H7 (cell line): ENCODE measurements around the gene TPGS2. TPM values are rescaled to one million over a fixed set of nuclear protein-coding genes. Genes with fewer than 3 reads are reported as not detected.
"Not testable (repeated sequence)": the region's sequence is repeated elsewhere in the genome, so short reads cannot be mapped to it uniquely, and the experiment has no call there.

Source experiments
- DNase-seq: peaks from one replicate; pipeline ENCODE4 v3.0.0; 2012
- H3K27me3 ChIP-seq: 2 replicates; pipeline ENCODE4 v1.6.0; 2011; ENCODE audit warnings: mild to moderate bottlenecking, low read length; ENCODE audit not compliant: control insufficient read depth, insufficient read depth
- H3K36me3 ChIP-seq: replicated peaks from 2 replicates; pipeline ENCODE4 v1.5.1; 2011; ENCODE audit warnings: low read length; ENCODE audit not compliant: control insufficient read depth, insufficient read depth
- H3K4me3 ChIP-seq: 2 replicates; pipeline ENCODE4 v1.5.1; 2011; ENCODE audit warnings: low read depth, mild to moderate bottlenecking, control low read depth, low read length, moderate library complexity; ENCODE audit not compliant: insufficient read depth
- total RNA-seq: library from RNA; depleted of rRNA; stranded (reverse); fragments of >200 nt; shearing (Covaris generic); gene quantifications from 2 replicates; pipeline ENCODE4 v1.2.3, GENCODE V29; 2014

TPGS2 gene
- total RNA-seq, 1 experiment from 2014 or later = 146 TPM

DNA sequence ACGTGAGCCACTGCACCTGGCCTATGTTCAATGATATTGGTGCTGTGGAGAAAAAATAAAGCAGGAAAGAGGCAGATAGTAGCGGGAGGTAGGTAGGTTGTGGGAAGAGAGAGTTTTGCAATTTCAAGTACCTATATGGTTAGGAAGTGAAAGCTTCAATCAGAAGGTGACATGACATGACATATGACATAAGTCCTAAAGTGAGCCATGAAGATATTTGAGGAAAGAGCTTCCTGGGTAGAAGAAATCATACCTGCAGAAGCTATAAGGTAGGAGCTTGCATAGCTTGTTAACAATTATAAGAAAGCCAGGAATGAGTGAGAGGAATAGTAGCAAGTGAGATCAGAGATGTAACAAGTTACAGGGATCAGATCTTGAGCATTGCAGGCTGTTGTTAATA, 4.3 kb upstream of the TPGS2 start:
- Histone ChIP-seq H3K36me3 (no peaks in the 10 kb centered on the region), H3K27me3 (no peaks in the 10 kb centered on the region; the same call in 1 of the 2 replicates), H3K4me3 (no peak overlapping the region)
- no peak for DNase-seq

DNA sequence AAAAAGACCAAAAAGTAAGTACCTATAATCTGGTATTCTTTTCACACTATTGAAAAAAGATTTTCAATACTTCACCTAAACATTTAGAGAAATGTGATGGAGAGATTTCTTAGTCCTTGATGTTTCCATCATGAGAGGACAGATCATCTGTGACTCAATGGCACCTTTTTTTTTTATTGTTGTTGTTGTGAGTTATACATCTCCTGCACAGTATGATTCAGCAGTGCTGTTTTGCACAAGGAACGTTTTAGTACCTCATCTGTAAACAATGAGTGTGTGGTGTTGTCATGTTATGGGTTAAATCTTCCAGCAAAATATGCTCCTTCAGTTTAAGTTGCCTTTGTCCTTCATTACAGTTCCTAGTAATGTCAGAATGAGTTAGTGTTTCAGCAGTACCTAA, 2.3 kb upstream of the TPGS2 start:
- H3K4me3 ChIP-seq = no peak overlapping the region
- no peaks in the 10 kb centered on the region; the same call in 1 of the 2 replicates for H3K27me3 ChIP-seq
- DNase-seq = no peak
- no peaks in the 10 kb centered on the region for H3K36me3 ChIP-seq

DNA sequence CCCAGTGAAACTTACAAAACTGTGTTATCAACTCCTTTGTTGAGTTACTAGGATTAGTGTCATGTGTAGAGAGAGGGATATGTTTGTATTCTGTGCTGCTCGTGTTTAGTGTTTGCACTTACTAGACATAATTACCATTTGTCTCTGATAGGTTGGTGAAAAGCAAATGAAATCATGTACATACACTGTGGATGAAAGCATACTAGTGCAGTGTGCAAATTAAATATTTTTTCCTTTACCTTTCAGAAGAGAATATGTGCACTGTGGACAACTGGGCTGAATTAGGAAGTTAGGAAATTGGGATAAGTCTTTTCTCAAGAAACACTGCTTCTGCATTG, 1.3 kb upstream of the TPGS2 start:
- H3K36me3 ChIP-seq = no peaks in the 10 kb centered on the region
- no peak for DNase-seq

DNA sequence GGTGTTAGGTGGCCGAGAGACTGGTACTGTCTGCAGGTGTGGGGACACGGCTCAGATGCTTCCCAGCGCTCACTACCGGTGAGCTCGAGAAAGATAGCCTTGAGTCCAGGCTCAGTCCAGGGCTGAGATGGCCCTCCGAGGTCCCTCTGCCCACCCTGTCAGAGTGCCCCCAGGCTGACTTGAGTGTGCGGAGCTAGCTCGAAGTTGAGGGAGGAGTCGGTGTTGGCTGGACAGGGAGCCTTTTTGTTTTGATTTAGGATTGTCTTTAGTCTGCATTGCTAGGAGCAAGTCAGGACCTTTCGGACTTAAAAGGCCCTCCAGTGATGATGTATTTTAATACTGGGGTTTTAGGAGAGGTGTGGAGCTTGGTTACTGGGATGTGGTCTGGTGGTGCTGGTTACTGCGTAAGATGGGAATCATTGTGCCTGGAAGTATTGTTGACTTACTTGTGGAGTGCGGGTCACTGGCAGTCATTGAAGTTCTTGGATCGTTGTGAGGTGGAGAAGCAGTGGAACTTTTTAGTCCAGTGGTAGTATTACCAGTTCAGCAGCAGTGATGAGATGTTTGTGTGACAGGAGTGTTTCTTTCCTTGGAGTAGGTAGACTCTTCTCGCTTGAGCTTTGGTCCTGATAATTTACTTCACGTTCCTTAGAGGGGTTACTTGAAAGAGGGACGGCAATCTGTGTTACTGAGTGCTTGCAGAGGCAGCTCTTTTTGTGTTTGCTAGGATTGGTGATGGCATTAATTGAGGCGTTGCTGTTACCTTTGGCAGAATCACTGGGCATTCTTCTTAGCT, 758 bp upstream of the TPGS2 start:
- H3K27me3 ChIP-seq = no peaks in the 10 kb centered on the region; the same call in 1 of the 2 replicates
- no peak for DNase-seq
- H3K36me3 ChIP-seq = no peaks in the 10 kb centered on the region
- H3K4me3 ChIP-seq = peak overlapping the region; percentile 91

More for the DNA sequence above, 1.3 kb upstream of the TPGS2 start:
- no peak overlapping the region for H3K4me3 ChIP-seq
- no peaks in the 10 kb centered on the region; the same call in 1 of the 2 replicates for H3K27me3 ChIP-seq

DNA sequence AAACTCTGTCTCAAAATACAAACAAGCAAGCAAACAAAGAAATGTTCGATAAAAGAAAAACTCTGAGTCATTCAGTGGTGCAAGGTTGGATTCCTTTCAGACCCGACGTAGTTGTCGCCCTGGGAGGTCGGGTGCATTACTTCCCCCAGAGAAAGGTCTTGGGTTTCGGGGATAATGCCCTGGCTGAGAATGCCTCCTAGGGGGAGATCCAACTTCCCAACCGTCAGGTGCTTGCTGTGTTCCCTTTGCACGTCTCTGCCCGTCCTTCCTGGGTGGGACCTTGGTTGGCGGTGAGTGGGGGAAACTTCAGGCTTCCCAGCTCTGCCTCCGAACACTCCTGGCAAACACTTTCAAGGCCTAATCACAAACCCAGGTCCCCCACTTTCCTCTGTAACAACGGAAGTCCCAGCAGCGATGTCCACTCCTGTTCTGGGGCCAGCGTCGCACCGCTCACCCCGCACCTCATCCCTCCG, 609 bp downstream of the TPGS2 start:
- peak overlapping the region; percentile 91 for H3K4me3 ChIP-seq
- no peaks in the 10 kb centered on the region; the same call in 1 of the 2 replicates for H3K27me3 ChIP-seq
- H3K36me3 ChIP-seq = no peaks in the 10 kb centered on the region
- DNase-seq = peak; percentile 61

DNA sequence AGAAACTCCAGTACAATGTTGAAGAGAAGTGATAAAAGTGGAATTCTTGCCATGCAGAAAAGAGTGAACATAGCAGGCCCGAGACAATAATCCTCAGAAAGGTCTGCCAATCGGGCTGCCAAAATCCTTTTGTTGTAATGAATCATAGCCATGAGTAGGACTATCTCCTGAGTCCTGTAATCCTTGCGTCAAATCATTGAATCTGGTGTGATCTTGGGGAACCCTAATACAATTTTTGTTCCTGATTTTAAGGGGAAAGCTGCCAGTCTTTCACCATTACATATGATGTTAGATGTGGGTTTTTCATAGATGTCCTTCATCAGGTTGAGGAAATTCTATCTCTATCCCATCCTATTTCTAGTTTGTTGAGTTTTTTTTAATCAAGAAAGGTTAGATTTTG, 2.2 kb downstream of the TPGS2 start:
- Histone ChIP-seq H3K4me3 (no peak overlapping the region), H3K27me3 (no peaks in the 10 kb centered on the region; the same call in 1 of the 2 replicates), H3K36me3 (no peaks in the 10 kb centered on the region)
- DNase-seq = no peak

DNA sequence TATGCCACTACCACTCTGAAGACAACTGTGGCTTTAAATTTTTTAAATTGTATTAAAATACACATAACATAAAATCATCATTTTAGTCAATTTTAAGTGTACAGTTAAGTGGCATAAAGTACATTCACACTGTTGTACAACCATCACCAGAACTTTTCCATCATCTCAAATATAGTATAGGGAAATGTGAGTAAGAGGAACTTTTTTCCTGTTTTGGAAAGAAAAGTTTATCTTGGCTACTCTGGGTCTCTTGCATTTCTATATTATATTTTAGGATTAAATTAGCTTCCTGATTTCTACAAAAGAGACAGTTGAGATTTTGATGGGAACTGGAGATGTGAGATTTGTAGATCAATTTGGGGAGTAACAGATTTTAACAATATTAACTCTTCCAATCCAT, 3.3 kb downstream of the TPGS2 start:
- Histone ChIP-seq H3K4me3 (no peak overlapping the region), H3K27me3 (no peaks in the 10 kb centered on the region; the same call in 1 of the 2 replicates), H3K36me3 (no peaks in the 10 kb centered on the region)
- no peak for DNase-seq

DNA sequence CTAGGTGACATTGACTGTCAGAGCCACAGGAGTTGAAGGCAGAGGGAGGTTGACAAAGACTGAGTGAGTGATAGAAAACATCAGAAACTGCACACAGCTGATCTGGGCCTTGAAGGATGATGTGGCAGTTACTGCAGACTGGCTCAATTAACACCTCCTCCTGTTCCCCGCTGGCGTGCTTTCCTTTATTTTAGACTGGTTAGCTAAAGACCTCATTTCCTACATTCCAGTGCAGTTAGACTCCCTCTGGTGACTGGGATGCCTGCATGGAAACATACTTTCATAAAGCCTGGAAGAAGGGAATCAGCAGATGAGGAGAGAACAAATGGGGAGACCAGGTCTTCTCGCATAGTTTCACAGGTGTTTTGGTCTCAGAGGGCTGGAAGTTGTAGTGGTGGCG, 7.1 kb downstream of the TPGS2 start:
- H3K4me3 ChIP-seq = no peak overlapping the region
- peaks cover 11% of the 10 kb centered on the region for H3K36me3 ChIP-seq
- no peak for DNase-seq
- H3K27me3 ChIP-seq = no peaks in the 10 kb centered on the region

DNA sequence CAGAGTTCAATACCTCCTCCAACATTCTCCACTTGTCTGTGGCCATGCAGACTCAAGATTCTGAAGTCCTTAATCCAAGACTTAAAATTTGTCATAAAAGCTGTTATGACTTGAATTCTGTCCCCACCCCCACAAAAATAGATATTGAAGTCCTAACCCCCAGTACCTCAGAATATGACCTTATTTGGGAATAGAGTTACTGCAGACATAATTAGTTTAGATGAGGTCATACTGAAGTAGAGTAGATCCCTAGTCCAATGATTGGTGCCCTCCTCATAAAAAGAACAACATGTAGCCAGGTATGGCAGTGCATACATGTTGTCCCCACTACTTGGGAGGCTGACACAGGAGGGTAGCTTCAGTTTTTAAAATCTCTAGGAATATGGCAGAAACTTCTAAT, 9.2 kb downstream of the TPGS2 start:
- Histone ChIP-seq H3K27me3 (no peaks in the 10 kb centered on the region), H3K36me3 (peaks cover 11% of the 10 kb centered on the region), H3K4me3 (no peak overlapping the region)
- DNase-seq = no peak

DNA sequence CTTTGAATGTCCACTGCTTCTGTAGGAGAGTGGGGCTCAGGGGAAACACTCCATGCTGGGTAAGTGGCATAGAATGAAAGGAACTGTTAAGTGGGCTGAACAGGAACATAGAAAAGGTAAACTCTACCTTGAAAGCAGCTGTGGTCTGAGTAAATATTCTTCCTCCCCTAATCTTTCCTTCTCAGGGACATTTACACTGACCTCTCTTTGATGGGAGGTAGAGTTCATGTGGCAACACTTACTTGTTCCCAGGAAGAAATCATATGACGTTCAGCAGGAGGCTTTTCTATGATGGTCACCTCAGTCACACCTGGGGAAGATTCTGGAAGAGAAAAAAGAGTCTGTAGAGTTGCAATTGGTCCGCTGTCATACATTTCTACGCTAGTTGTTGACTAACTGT, 10.2 kb downstream of the TPGS2 start:
- Histone ChIP-seq H3K27me3 (no peaks in the 10 kb centered on the region), H3K4me3 (no peak overlapping the region), H3K36me3 (peaks cover 11% of the 10 kb centered on the region)
- DNase-seq = no peak

DNA sequence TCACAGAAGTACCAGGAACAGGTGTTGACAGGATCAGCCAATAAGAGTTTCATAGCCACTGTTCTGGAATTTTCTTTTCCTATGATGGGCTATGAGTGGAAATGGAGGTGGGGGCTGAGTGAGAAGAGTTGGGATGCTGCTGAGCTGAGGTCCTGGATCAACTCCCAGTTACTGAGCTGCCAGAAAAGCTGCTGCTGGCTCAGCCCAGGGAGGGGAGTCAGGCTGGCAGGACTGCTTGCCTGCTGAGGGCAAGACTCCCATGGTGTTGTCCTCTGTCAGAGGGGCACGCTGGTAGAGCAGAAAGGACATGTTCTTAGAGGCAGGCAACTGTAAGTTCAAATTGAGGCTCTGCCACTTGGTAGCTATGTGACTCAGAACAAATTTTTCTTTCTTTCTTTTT, 11.8 kb downstream of the TPGS2 start:
- no peak for DNase-seq
- H3K4me3 ChIP-seq = no peak overlapping the region
- no peaks in the 10 kb centered on the region for H3K27me3 ChIP-seq
- peaks cover 12% of the 10 kb centered on the region for H3K36me3 ChIP-seq

DNA sequence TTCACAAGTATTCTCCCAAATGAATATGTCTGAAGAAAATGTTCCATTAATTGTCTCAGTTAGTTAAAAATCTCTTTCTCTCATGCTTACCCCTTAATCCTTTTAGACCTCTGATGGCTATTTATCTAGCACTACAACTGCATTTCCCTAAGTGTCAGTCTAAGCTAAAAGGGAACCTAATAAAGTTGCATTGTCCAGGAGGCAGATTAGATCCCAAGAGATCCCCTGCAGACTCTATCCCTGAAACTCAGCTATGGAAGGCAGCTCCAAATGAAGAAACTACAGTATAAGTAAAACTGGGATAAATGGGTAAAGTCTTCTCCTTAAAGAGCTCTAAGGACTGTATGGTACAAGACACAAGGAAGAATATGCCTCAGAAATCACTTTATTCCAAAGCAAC, 12.7 kb downstream of the TPGS2 start:
- not testable (repeated sequence) for DNase-seq, H3K27me3 ChIP-seq, H3K4me3 ChIP-seq
- peaks cover 12% of the 10 kb centered on the region for H3K36me3 ChIP-seq

DNA sequence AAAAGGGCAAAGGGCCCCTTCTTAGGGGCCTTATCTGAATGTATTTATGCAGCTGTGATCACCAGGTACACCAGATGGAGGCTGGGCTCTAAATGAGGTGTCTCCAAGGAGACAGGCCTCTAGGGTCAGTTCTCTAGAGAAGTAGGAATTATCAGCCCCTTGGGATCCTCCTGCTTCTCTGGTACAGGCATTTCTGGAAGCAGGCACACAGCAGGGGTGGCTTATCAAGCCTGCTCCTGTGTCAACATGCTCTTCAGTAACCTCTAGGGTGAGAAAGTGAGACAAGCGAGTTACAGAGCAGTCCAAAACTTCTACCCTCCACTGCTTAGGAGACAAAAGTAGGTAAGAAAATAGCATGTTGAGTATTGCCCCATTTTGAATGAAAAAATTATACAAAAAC, 13.8 kb downstream of the TPGS2 start:
- DNase-seq = no peak
- Histone ChIP-seq H3K36me3 (peaks cover 13% of the 10 kb centered on the region), H3K27me3 (no peaks in the 10 kb centered on the region), H3K4me3 (no peak overlapping the region)

DNA sequence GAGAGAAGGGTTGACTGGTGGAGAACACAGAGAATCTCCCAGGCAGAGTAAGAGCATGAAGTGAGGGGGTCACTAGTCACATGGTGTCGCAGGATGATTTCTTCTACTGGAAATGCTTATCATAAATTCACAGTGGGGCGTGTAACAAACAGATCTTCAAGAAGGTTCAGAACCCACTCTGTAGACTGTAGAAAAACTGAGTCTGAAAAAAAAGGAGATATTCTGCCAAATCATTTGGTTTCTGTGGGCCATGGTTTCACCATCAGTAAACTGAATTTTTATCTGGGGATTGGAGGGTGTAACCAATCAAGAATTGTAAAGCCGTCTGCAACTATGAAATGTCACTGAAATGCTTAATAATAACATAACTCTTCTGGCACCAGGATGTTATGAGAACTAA, 15.0 kb downstream of the TPGS2 start:
- DNase-seq = no peak
- no peak overlapping the region for H3K4me3 ChIP-seq
- no peaks in the 10 kb centered on the region for H3K27me3 ChIP-seq
- peaks cover 13% of the 10 kb centered on the region for H3K36me3 ChIP-seq

DNA sequence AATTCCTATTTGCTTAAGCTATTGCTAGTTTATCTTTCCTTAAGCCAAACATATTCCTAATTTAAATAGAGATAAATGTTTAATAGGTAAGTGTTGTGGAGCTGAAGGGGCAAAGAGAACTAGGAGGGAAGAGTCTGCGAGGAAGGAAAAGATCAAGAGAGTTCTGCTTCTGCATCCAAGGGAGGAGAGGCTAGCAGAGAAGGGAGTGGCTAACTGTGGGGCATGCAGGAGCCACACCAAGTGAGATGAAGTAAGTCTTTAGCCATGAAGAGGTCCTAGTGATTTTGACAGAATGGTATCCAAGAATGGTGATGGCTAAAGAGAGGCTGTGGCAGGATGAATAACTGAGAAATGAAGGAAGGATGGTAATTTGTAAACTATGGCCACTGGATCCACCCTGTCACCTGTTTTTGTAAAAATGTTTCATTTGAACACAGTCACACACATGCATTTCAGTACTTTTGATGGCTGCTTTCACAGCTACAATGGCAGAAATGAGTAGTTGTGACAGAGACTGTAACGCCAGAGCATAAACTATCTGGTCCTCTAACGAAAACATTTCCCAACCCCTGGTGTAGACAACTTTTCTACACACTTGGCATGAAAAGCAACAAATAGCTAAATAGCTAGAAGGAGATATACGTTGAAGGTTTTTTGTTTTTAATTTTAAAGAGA, 15.6 kb downstream of the TPGS2 start:
- Histone ChIP-seq H3K4me3 (no peak overlapping the region), H3K36me3 (peaks cover 12% of the 10 kb centered on the region), H3K27me3 (no peaks in the 10 kb centered on the region)
- no peak for DNase-seq
